ENCODE results near the gene B4GALT7. TPM values are rescaled to one million over a fixed set of nuclear protein-coding genes. Genes with fewer than 3 reads are reported as not detected.

B4GALT7 gene
- total RNA-seq, 1 experiment from 2014 or later = 26.3 TPM

- H3K4me2 ChIP-seq (ENCODE audit: insufficient read depth, insufficient read length, low read length) = no peak overlapping the region
- peaks cover 2% of the 10 kb centered on the region for H3K23me2 ChIP-seq (ENCODE audit: insufficient read length, low read depth, low read length, poor library complexity, severe bottlenecking)
- H4K20me1 ChIP-seq (ENCODE audit: control insufficient read depth, insufficient read depth, insufficient read length) = no peaks in the 10 kb centered on the region
- no peak overlapping the region for H3K4ac ChIP-seq (ENCODE audit: low read depth, low read length)
- no peak overlapping the region for H3K56ac ChIP-seq (ENCODE audit: insufficient read length, low read depth, low read length)
- H2BK120ac ChIP-seq (ENCODE audit: low read depth, low read length, poor library complexity, severe bottlenecking) = no peak overlapping the region
- H2BK12ac ChIP-seq (ENCODE audit: insufficient read length, low read depth, low read length) = no peak overlapping the region
- H3K9ac ChIP-seq (ENCODE audit: extremely low read depth, insufficient read length, low read length) = no peak overlapping the region
- H3K79me1 ChIP-seq (ENCODE audit: insufficient read depth, low read depth, low read length, poor library complexity, severe bottlenecking) = no peaks in the 10 kb centered on the region
- no peaks in the 10 kb centered on the region for H3K27me3 ChIP-seq (ENCODE audit: insufficient read depth, low read length)
- Mint-ChIP-seq H3K4me3 (peak overlapping the region in 1 of 2 experiments; percentile 25; a peak in 1 of 5 replicates), H3K27ac (no peak overlapping the region), H3K4me1 (peaks cover 14 to 27% of the 10 kb centered on the region in 2 experiments), H3K27me3 (ENCODE audit: low read depth) (no peaks in the 10 kb centered on the region), H3K9me3 (no peaks in the 10 kb centered on the region), H3K36me3 (ENCODE audit: insufficient read depth in 1 of 3, low read depth in 3 of 3) (peaks cover 2 to 23% (median 15%) of the 10 kb centered on the region in 3 experiments; a peak in 5 of 7 replicates)
- H3K14ac ChIP-seq (ENCODE audit: insufficient read depth, low read length) = no peak overlapping the region
- TF ChIP-seq, protein P1, sequence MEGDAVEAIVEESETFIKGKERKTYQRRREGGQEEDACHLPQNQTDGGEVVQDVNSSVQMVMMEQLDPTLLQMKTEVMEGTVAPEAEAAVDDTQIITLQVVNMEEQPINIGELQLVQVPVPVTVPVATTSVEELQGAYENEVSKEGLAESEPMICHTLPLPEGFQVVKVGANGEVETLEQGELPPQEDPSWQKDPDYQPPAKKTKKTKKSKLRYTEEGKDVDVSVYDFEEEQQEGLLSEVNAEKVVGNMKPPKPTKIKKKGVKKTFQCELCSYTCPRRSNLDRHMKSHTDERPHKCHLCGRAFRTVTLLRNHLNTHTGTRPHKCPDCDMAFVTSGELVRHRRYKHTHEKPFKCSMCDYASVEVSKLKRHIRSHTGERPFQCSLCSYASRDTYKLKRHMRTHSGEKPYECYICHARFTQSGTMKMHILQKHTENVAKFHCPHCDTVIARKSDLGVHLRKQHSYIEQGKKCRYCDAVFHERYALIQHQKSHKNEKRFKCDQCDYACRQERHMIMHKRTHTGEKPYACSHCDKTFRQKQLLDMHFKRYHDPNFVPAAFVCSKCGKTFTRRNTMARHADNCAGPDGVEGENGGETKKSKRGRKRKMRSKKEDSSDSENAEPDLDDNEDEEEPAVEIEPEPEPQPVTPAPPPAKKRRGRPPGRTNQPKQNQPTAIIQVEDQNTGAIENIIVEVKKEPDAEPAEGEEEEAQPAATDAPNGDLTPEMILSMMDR (conservative IDR thresholded peaks at IDR 0.05) = no peak
- no peak overlapping the region for H4K91ac ChIP-seq (ENCODE audit: insufficient read length, low read depth, low read length)
- H3T11ph ChIP-seq (ENCODE audit: low read length) = no peak overlapping the region
- H2BK5ac ChIP-seq (ENCODE audit: insufficient read length, low read length) = no peak overlapping the region
- H3K79me2 ChIP-seq (ENCODE audit: insufficient read depth, low read length) = no peaks in the 10 kb centered on the region
- no peak overlapping the region for H3K18ac ChIP-seq (ENCODE audit: insufficient read length, low read depth, low read length)
- DNase-seq = no peak
- peaks cover 2% of the 10 kb centered on the region; the same call in 1 of the 2 replicates for H3K4me1 ChIP-seq (ENCODE audit: insufficient read depth, low read length)
- H2AK5ac ChIP-seq (ENCODE audit: insufficient read length, low read length) = no peak overlapping the region
- H3K23ac ChIP-seq (ENCODE audit: insufficient read length, low read depth, low read length) = no peak overlapping the region
- H2AFZ ChIP-seq (ENCODE audit: low read length) = no peak overlapping the region
- no CpG with 5 or more reads among the region's 6 CpGs for WGBS (ENCODE audit: extremely low coverage, insufficient read length, low lambda C conversion rate)
- no peak overlapping the region for H4K8ac ChIP-seq (replicated peaks; ENCODE audit: insufficient read length, low read depth, low read length)
- H3K27ac ChIP-seq (ENCODE audit: insufficient read length, low read depth, low read length) = no peak overlapping the region
- H2BK15ac ChIP-seq (ENCODE audit: low read depth, low read length) = no peak overlapping the region
- no peak overlapping the region for H4K5ac ChIP-seq (ENCODE audit: insufficient read length, low read depth, low read length)
- no peak overlapping the region for H2BK20ac ChIP-seq (ENCODE audit: low read depth, low read length, poor library complexity, severe bottlenecking)
- no peaks in the 10 kb centered on the region for H3K9me3 ChIP-seq (ENCODE audit: control insufficient read depth, low read depth, low read length)
Observed at GRCh38 chr5:177605667-177606066, 5.7 kb downstream of the B4GALT7 start.
